Skeletal muscle tissue (tissue), 4 donors: ENCODE results near the gene FGFR2. TPM values are rescaled to one million over a fixed set of nuclear protein-coding genes. Genes with fewer than 3 reads are reported as not detected.
"Not testable (repeated sequence)": the region's sequence is repeated elsewhere in the genome, so short reads cannot be mapped to it uniquely, and the experiment has no call there.

ENCODE experiments used
- H3K27ac ChIP-seq: one replicate; pipeline ENCODE4 v1.7.0; 2013; ENCODE audit warnings: mild to moderate bottlenecking, low read depth, low read length, inconsistent platforms
- H3K27me3 ChIP-seq, 3 donors: one replicate each; pipeline ENCODE4 v1.7.0; 2013; ENCODE audit warnings: low read length in 3 of 3; ENCODE audit not compliant: control insufficient read depth in 3 of 3, insufficient read depth in 3 of 3
- H3K36me3 ChIP-seq, 3 donors: one replicate each; pipeline ENCODE4 v1.7.0; 2013; ENCODE audit warnings: low read length in 3 of 3; ENCODE audit not compliant: control insufficient read depth in 3 of 3, insufficient read depth in 3 of 3
- H3K4me1 ChIP-seq, 3 donors: one replicate each; pipeline ENCODE4 v1.7.0; 2013; ENCODE audit warnings: low read length in 3 of 3, mild to moderate bottlenecking in 3 of 3; ENCODE audit not compliant: control insufficient read depth in 3 of 3, insufficient read depth in 3 of 3
- H3K4me3 ChIP-seq, 3 donors: one replicate each; pipeline ENCODE4 v1.7.0; 2013; ENCODE audit warnings: low read length in 3 of 3
- H3K9ac ChIP-seq, 3 donors: one replicate each; pipeline ENCODE4 v1.7.0; 2013; ENCODE audit warnings: low read length in 3 of 3, mild to moderate bottlenecking in 3 of 3, moderate library complexity in 2 of 3, low read depth in 1 of 3
- H3K9me3 ChIP-seq, 3 donors: one replicate each; pipeline ENCODE4 v1.7.0; 2013; ENCODE audit warnings: low read length in 3 of 3; ENCODE audit not compliant: control insufficient read depth in 3 of 3
- total RNA-seq: library from RNA; depleted of rRNA; stranded (reverse); fragments of >200 nt; gene quantifications from one replicate; pipeline ENCODE4 v1.2.3, GENCODE V29; 2014
- donor health status: Osteomylitis.

FGFR2 gene
- total RNA-seq, 1 donor from 2014 or later: 11.5 TPM

DNA sequence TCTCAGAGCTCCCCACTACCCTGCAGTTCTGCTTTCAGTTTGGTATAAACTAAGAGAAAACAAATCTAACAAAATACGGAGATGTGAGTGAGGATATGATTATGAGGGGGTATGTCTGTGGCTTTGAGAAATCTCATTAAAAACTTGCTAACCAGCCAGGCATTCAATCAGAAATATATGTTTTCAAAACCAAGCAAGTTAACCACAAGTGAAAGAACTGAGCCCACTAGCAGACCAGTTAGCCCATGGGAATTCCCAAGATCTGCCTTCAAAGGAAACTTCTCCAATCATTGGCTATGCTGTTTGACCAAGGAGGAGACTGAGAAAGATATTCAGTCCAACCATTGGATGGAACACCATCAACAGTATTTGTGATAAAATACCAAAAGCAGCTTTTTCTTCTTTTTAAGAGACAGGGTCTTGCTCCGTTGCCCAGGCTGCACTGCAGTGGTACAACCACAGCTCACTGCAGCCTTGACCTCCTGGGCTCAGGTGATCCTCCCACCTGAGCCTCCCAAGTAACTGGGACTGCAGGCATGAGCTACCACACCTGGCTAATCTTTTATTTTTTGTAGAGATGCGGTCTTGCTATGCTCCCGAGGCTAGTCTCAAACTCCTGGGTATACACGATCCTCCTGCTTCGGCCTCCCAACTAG lies 41.2 kb downstream of the FGFR2 start:
- no peaks in the 10 kb centered on the region for H3K9me3 ChIP-seq
- H3K27me3 ChIP-seq: peaks cover 0 to 10% (median 7%) of the 10 kb centered on the region in 3 donors
- H3K4me1 ChIP-seq: no peaks in the 10 kb centered on the region
- no peak overlapping the region for H3K9ac ChIP-seq
- no peak overlapping the region for H3K4me3 ChIP-seq
- H3K27ac ChIP-seq: no peak overlapping the region
- H3K36me3 ChIP-seq: no peaks in the 10 kb centered on the region

DNA sequence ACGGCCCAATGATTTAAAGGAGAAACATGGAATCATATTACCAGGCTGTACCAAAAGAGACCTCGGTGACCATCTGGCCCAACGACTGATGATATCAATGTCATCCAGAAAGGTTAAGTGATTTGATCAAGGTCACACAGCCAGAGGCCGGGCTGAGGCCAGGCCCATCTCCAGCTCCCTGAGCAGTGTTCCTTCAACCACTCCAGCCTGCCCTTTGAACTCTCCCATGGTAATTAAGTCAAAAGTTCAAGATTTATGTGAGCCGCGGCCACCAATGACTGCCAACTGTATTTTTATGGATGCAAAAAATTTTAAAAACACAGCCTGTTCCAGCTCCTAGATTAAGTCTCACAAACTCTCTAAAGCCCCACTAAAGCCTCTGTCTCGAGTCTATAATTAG lies 41.8 kb downstream of the FGFR2 start:
- no peak overlapping the region for H3K4me3 ChIP-seq
- no peaks in the 10 kb centered on the region for H3K4me1 ChIP-seq
- no peaks in the 10 kb centered on the region for H3K9me3 ChIP-seq
- H3K9ac ChIP-seq: no peak overlapping the region
- H3K36me3 ChIP-seq: no peaks in the 10 kb centered on the region
- H3K27me3 ChIP-seq: peaks cover 0 to 10% (median 7%) of the 10 kb centered on the region in 3 donors
- H3K27ac ChIP-seq: no peak overlapping the region

- not testable (repeated sequence) for H3K27me3 ChIP-seq, H3K36me3 ChIP-seq
Observed at GRCh38 chr10:121554916-121555315, 43.3 kb downstream of the FGFR2 start.

DNA sequence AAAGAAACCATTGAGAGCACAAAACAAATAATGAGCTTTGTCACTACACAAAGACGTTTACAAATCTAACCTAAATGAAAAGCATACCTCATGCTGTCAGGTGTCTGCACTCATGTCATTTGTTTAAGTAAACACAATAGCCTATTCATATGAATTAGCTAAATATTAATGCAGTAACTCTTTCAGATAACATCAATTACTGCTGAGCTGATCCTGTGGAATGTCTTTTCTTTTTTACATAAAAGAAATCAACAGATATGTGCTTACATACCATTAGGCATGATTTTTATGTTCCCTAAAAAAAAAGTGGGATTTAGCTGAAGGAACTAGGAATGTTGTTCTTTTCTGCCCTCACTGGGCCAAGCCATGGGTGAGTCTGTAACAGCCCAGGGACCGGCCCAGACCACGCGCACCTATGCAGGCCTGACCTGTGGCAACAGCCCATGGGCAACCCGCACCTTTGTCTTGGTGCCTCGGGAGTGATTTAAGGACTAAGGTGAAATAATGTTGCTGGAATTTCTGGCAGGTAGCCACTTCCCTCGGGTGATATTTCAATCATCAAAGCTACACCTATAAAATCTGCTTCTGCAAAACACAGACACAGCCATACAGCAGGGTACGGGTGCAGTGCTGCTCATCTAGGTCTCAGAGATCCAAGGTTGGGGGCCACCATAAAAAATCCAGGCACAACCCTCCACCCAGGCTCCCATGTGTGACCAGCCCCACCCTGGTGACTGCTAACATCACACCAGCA lies 44.6 kb downstream of the FGFR2 start:
- H3K9ac ChIP-seq: no peak overlapping the region
- no peaks in the 10 kb centered on the region for H3K36me3 ChIP-seq
- no peak overlapping the region for H3K4me3 ChIP-seq
- H3K9me3 ChIP-seq: peaks cover 0 to 6% (median 3%) of the 10 kb centered on the region in 3 donors
- H3K27ac ChIP-seq: no peak overlapping the region
- H3K4me1 ChIP-seq: no peaks in the 10 kb centered on the region
- peaks cover 0 to 3% (median 0%) of the 10 kb centered on the region in 3 donors for H3K27me3 ChIP-seq

More at GRCh38 chr10:121554916-121555315, 43.3 kb downstream of the FGFR2 start:
- H3K4me3 ChIP-seq, H3K4me1 ChIP-seq, H3K27ac ChIP-seq, H3K9ac ChIP-seq, H3K9me3 ChIP-seq: not testable (repeated sequence)

GRCh38 chr10:121552746-121553145 lies 45.5 kb downstream of the FGFR2 start:
- no peak overlapping the region for H3K4me3 ChIP-seq
- H3K9ac ChIP-seq: no peak overlapping the region
- H3K27ac ChIP-seq: no peak overlapping the region

GRCh38 chr10:121551210-121551885 lies 46.9 kb downstream of the FGFR2 start:
- no peak overlapping the region for H3K27ac ChIP-seq
- no peaks in the 10 kb centered on the region for H3K36me3 ChIP-seq
- no peak overlapping the region for H3K4me3 ChIP-seq
- peaks cover 0 to 6% (median 3%) of the 10 kb centered on the region in 3 donors for H3K9me3 ChIP-seq
- H3K27me3 ChIP-seq: no peaks in the 10 kb centered on the region
- H3K4me1 ChIP-seq: no peaks in the 10 kb centered on the region
- H3K9ac ChIP-seq: no peak overlapping the region

More at GRCh38 chr10:121552746-121553145, 45.5 kb downstream of the FGFR2 start:
- no peaks in the 10 kb centered on the region for H3K27me3 ChIP-seq
- H3K36me3 ChIP-seq: no peaks in the 10 kb centered on the region
- no peaks in the 10 kb centered on the region for H3K4me1 ChIP-seq
- H3K9me3 ChIP-seq: peaks cover 0 to 6% (median 3%) of the 10 kb centered on the region in 3 donors

GRCh38 chr10:121544301-121544869 lies 53.9 kb downstream of the FGFR2 start:
- Histone ChIP-seq H3K27ac (no peak overlapping the region), H3K9ac (no peak overlapping the region), H3K27me3 (peaks cover 0 to 5% (median 3%) of the 10 kb centered on the region in 3 donors), H3K4me3 (no peak overlapping the region), H3K36me3 (no peaks in the 10 kb centered on the region), H3K4me1 (no peaks in the 10 kb centered on the region), H3K9me3 (peaks cover 0 to 2% (median 0%) of the 10 kb centered on the region in 3 donors)

DNA sequence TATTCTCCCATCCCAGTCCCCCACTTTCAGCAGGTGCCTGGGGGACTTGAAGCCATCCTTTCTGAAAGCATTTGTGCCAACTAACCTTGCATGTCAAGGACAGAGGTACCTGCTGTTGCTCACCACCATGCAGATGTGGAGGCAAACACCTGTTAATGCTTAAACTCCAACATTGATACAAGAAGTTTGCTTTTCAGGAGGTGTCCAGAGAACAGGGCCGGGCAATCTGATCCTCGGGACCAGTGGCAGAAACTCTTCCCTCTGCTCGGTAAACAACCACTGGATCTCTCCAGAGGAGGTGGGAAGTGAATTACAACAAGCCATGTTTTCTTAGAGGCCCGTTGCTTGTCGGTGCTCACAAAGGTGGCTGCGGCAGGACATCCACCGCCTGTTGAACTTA lies 54.7 kb downstream of the FGFR2 start:
- Histone ChIP-seq H3K27ac (no peak overlapping the region), H3K4me3 (no peak overlapping the region), H3K27me3 (peaks cover 0 to 5% (median 3%) of the 10 kb centered on the region in 3 donors), H3K4me1 (no peaks in the 10 kb centered on the region), H3K36me3 (no peaks in the 10 kb centered on the region), H3K9me3 (peaks cover 0 to 2% (median 0%) of the 10 kb centered on the region in 3 donors), H3K9ac (no peak overlapping the region)

GRCh38 chr10:121541450-121542120 lies 56.7 kb downstream of the FGFR2 start:
- H3K9me3 ChIP-seq: peaks cover 0 to 2% (median 0%) of the 10 kb centered on the region in 3 donors
- H3K27ac ChIP-seq: no peak overlapping the region
- H3K4me1 ChIP-seq: no peaks in the 10 kb centered on the region
- peaks cover 0 to 5% (median 3%) of the 10 kb centered on the region in 3 donors for H3K27me3 ChIP-seq
- H3K36me3 ChIP-seq: no peaks in the 10 kb centered on the region
- H3K9ac ChIP-seq: no peak overlapping the region
- no peak overlapping the region for H3K4me3 ChIP-seq
